Astrocyte (in vitro differentiated cells and primary cell): ENCODE data around the gene KCNN3. TPM values are rescaled to one million over a fixed set of nuclear protein-coding genes. Genes with fewer than 3 reads are reported as not detected.

Experiments
- DNase-seq: peaks from one replicate; pipeline ENCODE4 v3.0.0-alpha.2; 2010; ENCODE audit warnings: low read depth
- FAIRE-seq: peaks from 2 replicates; lab custom pipeline; 2011; peaks lifted over from hg19 to GRCh38; lab: Jason Lieb, UNC
- H2AFZ ChIP-seq: 2 replicates; pipeline ENCODE4 v1.6.0; 2012; ENCODE audit warnings: low read depth, low read length, inconsistent platforms
- H3K27ac ChIP-seq: 2 replicates; pipeline ENCODE4 v1.5.1; 2011; ENCODE audit warnings: low read depth, low read length, inconsistent platforms
- H3K27me3 ChIP-seq: 2 replicates; pipeline ENCODE4 v1.6.0; 2011; ENCODE audit warnings: low read length, inconsistent platforms; ENCODE audit not compliant: insufficient read depth
- H3K36me3 ChIP-seq: 2 replicates; pipeline ENCODE4 v1.5.1; 2011; ENCODE audit warnings: low read length, inconsistent platforms; ENCODE audit not compliant: insufficient read depth
- H3K4me1 ChIP-seq: 2 replicates; pipeline ENCODE4 v1.5.1; 2011; ENCODE audit warnings: low read length, inconsistent platforms; ENCODE audit not compliant: insufficient read depth
- H3K4me2 ChIP-seq: 2 replicates; pipeline ENCODE4 v1.6.0; 2012; ENCODE audit warnings: low read length, inconsistent platforms
- H3K4me3 ChIP-seq: 2 replicates; pipeline ENCODE4 v1.5.1; 2011; ENCODE audit warnings: low read depth, mild to moderate bottlenecking, low read length, inconsistent platforms; ENCODE audit not compliant: insufficient read depth
- H3K79me2 ChIP-seq: 2 replicates; pipeline ENCODE4 v1.6.0; 2012; ENCODE audit warnings: mild to moderate bottlenecking, low read length, inconsistent platforms; ENCODE audit not compliant: insufficient read depth
- H3K9ac ChIP-seq: 2 replicates; pipeline ENCODE4 v1.6.0; 2012; ENCODE audit warnings: mild to moderate bottlenecking, low read length, inconsistent platforms
- H3K9me3 ChIP-seq: 2 replicates; pipeline ENCODE4 v1.5.1; 2012; ENCODE audit warnings: low read depth, mild to moderate bottlenecking, low read length, inconsistent platforms; ENCODE audit not compliant: insufficient read depth
- H4K20me1 ChIP-seq: 2 replicates; pipeline ENCODE4 v1.6.0; 2012; ENCODE audit warnings: low read length, inconsistent platforms; ENCODE audit not compliant: insufficient read depth
- H3K27ac Mint-ChIP-seq: one replicate; pipeline ENCODE4 v1.8.0; 2021; ENCODE audit warnings: mild to moderate bottlenecking, mixed read lengths; ENCODE audit not compliant: unreplicated experiment
- H3K27me3 Mint-ChIP-seq: one replicate; pipeline ENCODE4 v1.8.0; 2021; ENCODE audit warnings: low read depth, mixed read lengths; ENCODE audit not compliant: unreplicated experiment
- H3K36me3 Mint-ChIP-seq: one replicate; pipeline ENCODE4 v1.8.0; 2021; ENCODE audit warnings: low read depth, mixed read lengths; ENCODE audit not compliant: unreplicated experiment
- H3K4me1 Mint-ChIP-seq: one replicate; pipeline ENCODE4 v1.8.0; 2021; ENCODE audit warnings: low read depth, mixed read lengths; ENCODE audit not compliant: unreplicated experiment
- H3K4me3 Mint-ChIP-seq: one replicate; pipeline ENCODE4 v1.8.0; 2021; ENCODE audit warnings: mild to moderate bottlenecking, moderate library complexity, mixed read lengths; ENCODE audit not compliant: unreplicated experiment
- H3K9me3 Mint-ChIP-seq: one replicate; pipeline ENCODE4 v1.8.0; 2021; ENCODE audit warnings: mild to moderate bottlenecking, mixed read lengths; ENCODE audit not compliant: unreplicated experiment
- CTCF ChIP-seq: IDR thresholded peaks from 2 replicates; pipeline ENCODE4 v1.5.1; 2011; ENCODE audit warnings: low read depth, mild to moderate bottlenecking, inconsistent platforms, low read length, moderate library complexity; ENCODE audit not compliant: insufficient read depth
- EZH2 ChIP-seq: IDR thresholded peaks from 2 replicates; pipeline ENCODE4 v1.6.1; 2012; ENCODE audit warnings: mild to moderate bottlenecking, low read length, inconsistent platforms; ENCODE audit not compliant: insufficient read depth
- total RNA-seq: library from RNA; stranded (reverse); gene quantifications from 2 replicates; pipeline ENCODE4 v1.2.1, GENCODE V29; 2021

The KCNN3 gene
- total RNA-seq, 1 donor from 2014 or later, result 0.66 TPM

GRCh38 chr1:154733621-154734020 is 136.5 kb downstream of the KCNN3 start:
- peaks cover 43% of the 10 kb centered on the region for H3K4me1 ChIP-seq
- FAIRE-seq, result no peak
- no peak overlapping the region for H3K9ac ChIP-seq
- Mint-ChIP-seq H3K27me3 (peaks cover 10% of the 10 kb centered on the region), H3K27ac (no peak overlapping the region), H3K4me1 (peaks cover 32% of the 10 kb centered on the region), H3K9me3 (peaks cover 4% of the 10 kb centered on the region), H3K36me3 (no peaks in the 10 kb centered on the region), H3K4me3 (no peak overlapping the region)
- TF ChIP-seq CTCF (no peak), EZH2 (no peak)
- no peak overlapping the region for H3K27ac ChIP-seq
- no peak for DNase-seq
- no peak overlapping the region for H2AFZ ChIP-seq
- no peaks in the 10 kb centered on the region for H3K27me3 ChIP-seq
- no peaks in the 10 kb centered on the region for H4K20me1 ChIP-seq
- no peak overlapping the region for H3K4me2 ChIP-seq
- H3K9me3 ChIP-seq, result no peaks in the 10 kb centered on the region
- H3K36me3 ChIP-seq, result no peaks in the 10 kb centered on the region
- H3K79me2 ChIP-seq, result no peaks in the 10 kb centered on the region
- H3K4me3 ChIP-seq, result no peak overlapping the region

GRCh38 chr1:154730986-154731489 is 139.0 kb downstream of the KCNN3 start:
- peak overlapping the region; percentile 67 for H3K27ac ChIP-seq
- peak overlapping the region; percentile 60 for H3K9ac ChIP-seq
- peak; percentile 54 for FAIRE-seq
- peak overlapping the region; percentile 68 for H3K4me2 ChIP-seq
- H2AFZ ChIP-seq, result peak overlapping the region; percentile 37
- Mint-ChIP-seq H3K4me1 (peaks cover 44% of the 10 kb centered on the region), H3K9me3 (peaks cover 4% of the 10 kb centered on the region), H3K4me3 (peak overlapping the region; percentile 29), H3K36me3 (no peaks in the 10 kb centered on the region), H3K27ac (peak overlapping the region; percentile 94), H3K27me3 (peaks cover 6% of the 10 kb centered on the region)
- H4K20me1 ChIP-seq, result no peaks in the 10 kb centered on the region
- no peaks in the 10 kb centered on the region for H3K9me3 ChIP-seq
- no peak for TF ChIP-seq CTCF
- no peak for TF ChIP-seq EZH2
- peak overlapping the region; percentile 21 for H3K4me3 ChIP-seq
- peak; percentile 75 for DNase-seq
- no peaks in the 10 kb centered on the region for H3K36me3 ChIP-seq
- H3K4me1 ChIP-seq, result peaks cover 41% of the 10 kb centered on the region
- no peaks in the 10 kb centered on the region for H3K79me2 ChIP-seq
- H3K27me3 ChIP-seq, result no peaks in the 10 kb centered on the region

- peak overlapping the region; percentile 67 for H3K27ac ChIP-seq
- H3K4me3 Mint-ChIP-seq, result peak overlapping the region; percentile 23
- H3K79me2 ChIP-seq, result no peaks in the 10 kb centered on the region
- FAIRE-seq (no peak), DNase-seq (peak; percentile 62)
- no peaks in the 10 kb centered on the region for H3K27me3 ChIP-seq
- peak overlapping the region; percentile 21 for H3K4me3 ChIP-seq
- peak overlapping the region; percentile 68 for H3K4me2 ChIP-seq
- H3K27me3 Mint-ChIP-seq, result peaks cover 6% of the 10 kb centered on the region
- no peaks in the 10 kb centered on the region for H4K20me1 ChIP-seq
- H3K36me3 Mint-ChIP-seq, result no peaks in the 10 kb centered on the region
- H3K9me3 ChIP-seq, result no peaks in the 10 kb centered on the region
- H3K4me1 ChIP-seq, result peaks cover 41% of the 10 kb centered on the region
- no peaks in the 10 kb centered on the region for H3K36me3 ChIP-seq
- H2AFZ ChIP-seq, result no peak overlapping the region
- peaks cover 46% of the 10 kb centered on the region for H3K4me1 Mint-ChIP-seq
- H3K9ac ChIP-seq, result peak overlapping the region; percentile 60
- H3K27ac Mint-ChIP-seq, result peak overlapping the region; percentile 94
- H3K9me3 Mint-ChIP-seq, result peaks cover 4% of the 10 kb centered on the region
- TF ChIP-seq EZH2, result no peak
- TF ChIP-seq CTCF, result no peak
These were observed 139.8 kb downstream of the KCNN3 start for GRCh38 chr1:154730259-154730658.
